Neuronal stem cell (in vitro differentiated cells): ENCODE results near the gene GUF1.

Experiments
- DNase-seq: peaks from one replicate; pipeline ENCODE4 v3.0.0-alpha.2; 2013; ENCODE audit warnings: low spot score
- H2AFZ ChIP-seq: one replicate; pipeline ENCODE4 v1.6.1; 2013; ENCODE audit warnings: mild to moderate bottlenecking, low read length, inconsistent platforms
- H2AK5ac ChIP-seq: 2 replicates; pipeline ENCODE4 v1.6.1; 2013; ENCODE audit warnings: low read depth, mild to moderate bottlenecking, inconsistent platforms, low read length, moderate library complexity, mixed read lengths
- H2BK120ac ChIP-seq: 2 replicates; pipeline ENCODE4 v1.6.1; 2013; ENCODE audit warnings: low read depth, mild to moderate bottlenecking, inconsistent platforms, low read length, moderate library complexity, mixed read lengths
- H2BK12ac ChIP-seq: one replicate; pipeline ENCODE4 v1.6.1; 2013; ENCODE audit warnings: low read length, inconsistent platforms
- H2BK15ac ChIP-seq: 2 replicates; pipeline ENCODE4 v1.6.1; 2013; ENCODE audit warnings: mild to moderate bottlenecking, low read length, inconsistent platforms, mixed read lengths
- H2BK5ac ChIP-seq: one replicate; pipeline ENCODE4 v1.6.1; 2013; ENCODE audit warnings: inconsistent platforms, mild to moderate bottlenecking, low read length, moderate library complexity
- H3K14ac ChIP-seq: one replicate; pipeline ENCODE4 v1.6.1; 2013; ENCODE audit warnings: low read length, inconsistent platforms
- H3K18ac ChIP-seq: 2 replicates; pipeline ENCODE4 v1.6.1; 2013; ENCODE audit warnings: low read length, inconsistent platforms
- H3K23ac ChIP-seq: 2 replicates; pipeline ENCODE4 v1.6.1; 2013; ENCODE audit warnings: low read depth, mild to moderate bottlenecking, mixed read lengths, low read length, inconsistent platforms; ENCODE audit not compliant: poor library complexity
- H3K27ac ChIP-seq: replicated peaks from 3 replicates; pipeline ENCODE4 v1.5.1; 2013; ENCODE audit warnings: low read length, inconsistent platforms
- H3K27me3 ChIP-seq, 3 experiments: 2 replicates each; pipeline ENCODE4 v1.6.1; 2013; ENCODE audit warnings: low read length in 3 of 3, mild to moderate bottlenecking in 2 of 3, inconsistent platforms in 1 of 3, low read depth in 1 of 3, mixed read lengths in 1 of 3, moderate library complexity in 1 of 3; ENCODE audit not compliant: control insufficient read depth in 3 of 3, insufficient read depth in 3 of 3
- H3K36me3 ChIP-seq, 2 donors: replicated peaks in 1 of 2; 2 replicates each; pipeline ENCODE4 v1.6.1; 2013; ENCODE audit warnings: low read length in 2 of 2; ENCODE audit not compliant: control insufficient read depth in 2 of 2, insufficient read depth in 2 of 2
- H3K4ac ChIP-seq: 2 replicates; pipeline ENCODE4 v1.6.1; 2013; ENCODE audit warnings: inconsistent platforms, mild to moderate bottlenecking, low read length, moderate library complexity
- H3K4me1 ChIP-seq, 2 donors: 1 replicate in 1 of 2; 2 replicates in 1 of 2; pipeline ENCODE4 v1.6.1; 2013; ENCODE audit warnings: low read length in 2 of 2, low read depth in 1 of 2; ENCODE audit not compliant: control insufficient read depth in 2 of 2, insufficient read depth in 1 of 2
- H3K4me2 ChIP-seq: one replicate; pipeline ENCODE4 v1.6.1; 2013; ENCODE audit warnings: mild to moderate bottlenecking, low read length, inconsistent platforms; ENCODE audit not compliant: insufficient read depth, poor library complexity, severe bottlenecking
- H3K4me3 ChIP-seq, 2 donors: 2 replicates each; pipeline ENCODE4 v1.5.1; 2013; ENCODE audit warnings: low read length in 2 of 2, mild to moderate bottlenecking in 2 of 2, inconsistent platforms in 1 of 2, moderate library complexity in 1 of 2
- H3K79me1 ChIP-seq: one replicate; pipeline ENCODE4 v1.6.1; 2013; ENCODE audit warnings: low read depth, mild to moderate bottlenecking, inconsistent platforms, low read length, moderate library complexity
- H3K9ac ChIP-seq: one replicate; pipeline ENCODE4 v1.6.1; 2013; ENCODE audit warnings: mild to moderate bottlenecking, low read depth, low read length, inconsistent platforms; ENCODE audit not compliant: poor library complexity
- H3K9me3 ChIP-seq, 2 donors: replicated peaks in 1 of 2; 2 replicates each; pipeline versions ENCODE3 to v1.6.1; 2013; ENCODE audit warnings: low read length in 2 of 2, mild to moderate bottlenecking in 2 of 2, inconsistent platforms in 1 of 2, low read depth in 1 of 2, mixed read lengths in 1 of 2, moderate library complexity in 1 of 2; ENCODE audit not compliant: control insufficient read depth in 2 of 2, insufficient read depth in 1 of 2
- H4K8ac ChIP-seq: one replicate; pipeline ENCODE4 v1.6.1; 2013; ENCODE audit warnings: low read depth, mild to moderate bottlenecking, inconsistent platforms, low read length, moderate library complexity
- H4K91ac ChIP-seq: one replicate; pipeline ENCODE4 v1.6.1; 2013; ENCODE audit warnings: low read length, low read depth, mild to moderate bottlenecking, inconsistent platforms; ENCODE audit not compliant: poor library complexity
- WGBS, 2 donors: extraction: QIAGEN DNeasy Blood & Tissue Kit; methylation state at CpG; one replicate each; pipeline ENCODE4 v1.1.7; 2013; ENCODE audit warnings: missing lambda C conversion rate in 2 of 2, mixed read lengths in 1 of 2; ENCODE audit not compliant: insufficient read length in 2 of 2, insufficient replicate concordance in 1 of 2; ENCODE audit errors: extremely low coverage in 2 of 2; 5-methylcytosine and 5-hydroxymethylcytosine counted together

The GUF1 gene

GRCh38 chr4:44736900-44737299 lies 58.7 kb downstream of the GUF1 start:
- Histone ChIP-seq H3K27me3 (no peaks in the 10 kb centered on the region), H2BK12ac (no peak overlapping the region), H2BK5ac (no peak overlapping the region), H3K4me2 (no peak overlapping the region), H3K79me1 (no peaks in the 10 kb centered on the region), H4K8ac (no peak overlapping the region), H2BK120ac (no peak overlapping the region), H3K23ac (no peak overlapping the region), H2AFZ (no peak overlapping the region), H3K36me3 (no peaks in the 10 kb centered on the region), H4K91ac (no peak overlapping the region), H3K27ac (no peak overlapping the region), H3K4me3 (no peak overlapping the region), H2BK15ac (no peak overlapping the region), H2AK5ac (no peak overlapping the region), H3K18ac (no peak overlapping the region), H3K4me1 (no peaks in the 10 kb centered on the region), H3K14ac (no peak overlapping the region), H3K9me3 (no peaks in the 10 kb centered on the region), H3K9ac (no peak overlapping the region), H3K4ac (no peak overlapping the region)
- no CpG with 5 or more reads among the region's 2 CpGs for WGBS, 2 donors
- DNase-seq, result no peak

GRCh38 chr4:44738615-44739014 lies 60.4 kb downstream of the GUF1 start:
- H4K8ac ChIP-seq, result no peak overlapping the region
- H2AFZ ChIP-seq, result no peak overlapping the region
- no peak overlapping the region for H3K14ac ChIP-seq
- no peaks in the 10 kb centered on the region for H3K4me1 ChIP-seq
- H3K4me2 ChIP-seq, result no peak overlapping the region
- no peak overlapping the region for H3K9ac ChIP-seq
- H3K18ac ChIP-seq, result no peak overlapping the region
- WGBS, 2 donors, result no CpG with 5 or more reads among the region's 2 CpGs
- no peak for DNase-seq
- no peak overlapping the region for H3K4me3 ChIP-seq
- H2BK12ac ChIP-seq, result no peak overlapping the region
- H3K23ac ChIP-seq, result no peak overlapping the region
- no peaks in the 10 kb centered on the region for H3K27me3 ChIP-seq
- no peak overlapping the region for H4K91ac ChIP-seq
- no peak overlapping the region for H2BK15ac ChIP-seq
- no peaks in the 10 kb centered on the region for H3K36me3 ChIP-seq
- no peak overlapping the region for H3K27ac ChIP-seq
- H3K4ac ChIP-seq, result no peak overlapping the region
- H2BK5ac ChIP-seq, result no peak overlapping the region
- no peaks in the 10 kb centered on the region for H3K79me1 ChIP-seq
- no peak overlapping the region for H2BK120ac ChIP-seq
- no peaks in the 10 kb centered on the region for H3K9me3 ChIP-seq
- no peak overlapping the region for H2AK5ac ChIP-seq

GRCh38 chr4:44740201-44740600 lies 62.0 kb downstream of the GUF1 start:
- H2AFZ ChIP-seq, result no peak overlapping the region
- H4K91ac ChIP-seq, result no peak overlapping the region
- no peak overlapping the region for H2BK120ac ChIP-seq
- H2BK5ac ChIP-seq, result no peak overlapping the region
- no peak overlapping the region for H3K4ac ChIP-seq
- no peaks in the 10 kb centered on the region for H3K27me3 ChIP-seq
- no peak overlapping the region for H3K14ac ChIP-seq
- no peak overlapping the region for H2BK15ac ChIP-seq
- H3K36me3 ChIP-seq, result no peaks in the 10 kb centered on the region
- no peak overlapping the region for H3K18ac ChIP-seq
- no peak overlapping the region for H3K4me3 ChIP-seq
- H2AK5ac ChIP-seq, result no peak overlapping the region
- no peaks in the 10 kb centered on the region for H3K9me3 ChIP-seq
- H3K23ac ChIP-seq, result no peak overlapping the region
- H2BK12ac ChIP-seq, result no peak overlapping the region
- H3K9ac ChIP-seq, result no peak overlapping the region
- H3K4me2 ChIP-seq, result no peak overlapping the region
- DNase-seq, result no peak
- no peaks in the 10 kb centered on the region for H3K79me1 ChIP-seq
- no CpG with 5 or more reads among the region's 2 CpGs for WGBS, 2 donors
- no peak overlapping the region for H3K27ac ChIP-seq
- H4K8ac ChIP-seq, result no peak overlapping the region
- no peaks in the 10 kb centered on the region for H3K4me1 ChIP-seq
